Islet precursor cell (in vitro differentiated cells): ENCODE measurements around the gene KCNIP4.
A peak's percentile ranks its signal among the peaks of the same experiment; 100 is the strongest.
"Not testable (repeated sequence)": the region's sequence is repeated elsewhere in the genome, so short reads cannot be mapped to it uniquely, and the experiment has no call there.

ENCODE experiments used
- DNase-seq: peaks from one replicate; pipeline ENCODE4 v3.0.0-alpha.2; 2018

KCNIP4 gene

DNA sequence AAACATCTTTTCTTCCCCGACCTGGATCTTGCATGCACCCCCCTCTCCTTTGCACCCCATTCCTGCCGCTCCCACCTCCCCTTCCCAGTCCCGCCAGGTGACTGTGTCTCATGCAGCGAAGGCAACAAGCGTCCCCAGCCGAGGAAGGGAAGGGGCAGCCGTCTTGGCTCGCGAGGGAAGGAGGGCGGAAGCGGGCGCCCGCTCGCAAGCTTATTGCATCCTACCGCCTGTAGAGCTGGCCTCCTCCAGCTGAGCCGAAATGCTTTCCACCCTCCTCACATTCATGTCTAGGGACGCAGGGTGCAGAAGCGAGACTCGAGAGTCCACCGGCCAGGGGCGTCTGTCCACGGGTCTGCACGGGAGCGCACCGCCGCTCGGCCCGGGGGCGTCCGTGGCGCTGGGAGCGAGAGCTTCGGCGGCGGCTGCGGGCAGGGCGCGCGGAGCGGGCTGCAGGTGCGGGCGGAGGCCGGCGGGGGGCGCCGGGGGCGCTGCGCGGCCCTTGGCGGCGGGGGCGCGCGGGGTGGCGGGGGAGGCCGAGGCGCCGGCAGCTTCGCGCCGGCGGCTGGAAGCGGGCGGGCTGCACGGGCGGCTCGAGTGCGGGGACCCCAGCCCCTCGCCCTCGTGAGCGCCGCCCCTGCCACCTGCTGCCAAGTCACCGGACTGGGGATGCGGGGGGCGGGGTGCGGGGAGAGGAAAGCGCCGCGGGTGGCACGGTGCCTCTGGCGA lies at the start of gene KCNIP4:
TSS of gene KCNIP4 (minus strand) at position 426 of the 726 bp plus-strand sequence.
- DNase-seq: peak; percentile 76

DNA sequence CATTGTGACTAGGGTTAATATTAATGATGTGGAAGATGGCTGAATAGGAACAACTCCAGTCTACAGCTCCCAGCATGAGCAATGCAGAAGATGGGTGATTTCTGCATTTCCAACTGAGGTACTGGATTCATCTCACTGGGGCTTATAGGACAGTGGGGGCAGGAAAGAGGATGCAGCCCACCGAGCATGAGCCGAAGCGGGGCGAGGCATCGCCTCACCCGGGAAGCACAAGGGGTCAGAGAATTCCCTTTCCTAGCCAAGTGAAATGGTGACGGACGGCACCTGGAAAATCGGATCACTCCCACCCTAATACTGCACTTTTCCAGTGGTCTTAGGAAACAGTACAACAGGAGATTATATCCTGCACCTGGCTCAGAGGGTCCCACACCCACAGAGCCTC lies 48.0 kb upstream of the KCNIP4 start:
- not testable (repeated sequence) for DNase-seq

GRCh38 chr4:21992330-21992729 lies 43.8 kb upstream of the KCNIP4 start:
- DNase-seq: no peak

- DNase-seq: no peak
Measured at GRCh38 chr4:21991562-21991961, 43.0 kb upstream of the KCNIP4 start.

GRCh38 chr4:21991050-21991449 lies 42.5 kb upstream of the KCNIP4 start:
- DNase-seq: no peak

GRCh38 chr4:21989351-21989750 lies 40.8 kb upstream of the KCNIP4 start:
- DNase-seq: no peak

GRCh38 chr4:21986307-21986706 lies 37.7 kb upstream of the KCNIP4 start:
- no peak for DNase-seq

- no peak for DNase-seq
Measured at GRCh38 chr4:21982087-21982486, 33.5 kb upstream of the KCNIP4 start.

GRCh38 chr4:21979196-21979595 lies 30.6 kb upstream of the KCNIP4 start:
- DNase-seq: no peak

DNA sequence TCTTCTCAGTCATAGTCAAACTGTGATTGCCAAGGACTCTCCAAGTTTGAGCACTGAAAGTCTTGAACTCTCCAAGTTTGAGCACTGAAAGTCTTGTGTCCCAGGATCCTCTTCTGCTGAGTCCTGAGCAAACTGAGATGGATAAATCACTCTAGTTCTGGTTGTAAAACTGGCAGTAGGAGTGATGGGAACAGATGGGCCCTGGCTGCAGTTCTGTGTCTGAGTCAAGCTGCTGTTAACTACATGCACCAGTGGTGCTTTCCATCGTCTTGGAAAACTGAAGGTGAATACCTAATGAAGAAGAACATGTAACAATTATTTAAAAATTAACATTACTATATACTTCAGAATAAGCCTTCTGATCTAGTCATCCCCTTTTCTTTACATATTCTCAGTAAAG lies 27.6 kb upstream of the KCNIP4 start:
- no peak for DNase-seq

- DNase-seq: no peak
Measured at GRCh38 chr4:21973850-21974249, 25.3 kb upstream of the KCNIP4 start.

GRCh38 chr4:21964762-21965319 lies 16.3 kb upstream of the KCNIP4 start:
- no peak for DNase-seq

DNA sequence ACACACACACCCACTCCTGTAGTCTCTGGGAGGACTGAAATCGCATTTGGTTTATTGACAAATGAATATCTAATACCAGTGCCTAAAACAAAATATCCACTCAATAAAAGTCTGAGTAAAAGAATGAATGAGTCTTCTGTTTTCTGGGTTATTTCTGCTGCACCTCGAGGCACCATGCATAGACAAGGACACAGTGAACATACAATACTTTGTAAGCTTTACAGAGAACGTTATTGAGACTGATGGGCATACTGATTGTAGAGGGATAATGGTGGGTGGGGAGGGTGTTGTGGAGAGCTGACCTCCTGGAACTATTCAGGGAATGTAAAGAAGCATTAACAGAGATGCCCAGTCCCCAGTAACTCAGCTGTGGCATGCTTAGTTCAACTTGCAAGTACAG lies 14.1 kb upstream of the KCNIP4 start:
- DNase-seq: no peak

DNA sequence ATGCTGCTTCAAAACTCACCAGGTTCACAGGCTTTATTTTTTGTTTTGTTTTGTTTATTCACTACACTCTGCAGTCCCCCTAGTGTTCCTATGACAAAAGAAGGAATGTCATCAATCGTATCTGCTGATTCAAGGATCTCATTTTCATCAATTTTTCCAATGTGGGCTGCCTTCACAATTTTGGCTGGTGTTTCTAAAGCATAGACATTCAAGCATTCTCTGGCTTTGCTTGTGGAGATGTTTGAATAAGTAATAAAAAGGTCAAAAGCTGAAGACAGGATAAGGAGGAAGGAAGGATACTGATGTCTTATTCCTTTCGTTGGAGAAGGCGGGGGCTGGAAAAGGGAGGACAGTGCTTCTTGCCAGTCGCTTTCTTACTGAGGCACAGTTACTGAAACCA lies 12.2 kb upstream of the KCNIP4 start:
- DNase-seq: no peak

DNA sequence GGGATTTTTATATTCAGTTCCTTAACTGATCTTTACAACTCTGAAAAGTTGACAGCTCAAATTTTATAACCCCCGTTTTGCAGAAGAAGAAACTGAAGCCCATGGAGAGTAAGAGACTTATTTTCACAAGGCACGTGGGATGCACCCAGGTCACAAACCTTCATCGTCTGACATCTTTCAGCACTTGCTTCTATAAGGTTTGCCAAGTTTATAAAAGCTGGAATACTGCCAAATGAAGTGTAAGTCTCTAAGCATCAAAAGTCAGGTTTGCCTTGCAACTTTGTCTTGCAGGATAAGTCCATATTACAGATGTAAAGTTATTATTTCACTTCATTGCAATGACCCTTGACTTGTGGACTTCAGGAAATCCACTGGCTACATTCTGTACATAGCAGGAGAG lies 6.3 kb upstream of the KCNIP4 start:
- no peak for DNase-seq

DNA sequence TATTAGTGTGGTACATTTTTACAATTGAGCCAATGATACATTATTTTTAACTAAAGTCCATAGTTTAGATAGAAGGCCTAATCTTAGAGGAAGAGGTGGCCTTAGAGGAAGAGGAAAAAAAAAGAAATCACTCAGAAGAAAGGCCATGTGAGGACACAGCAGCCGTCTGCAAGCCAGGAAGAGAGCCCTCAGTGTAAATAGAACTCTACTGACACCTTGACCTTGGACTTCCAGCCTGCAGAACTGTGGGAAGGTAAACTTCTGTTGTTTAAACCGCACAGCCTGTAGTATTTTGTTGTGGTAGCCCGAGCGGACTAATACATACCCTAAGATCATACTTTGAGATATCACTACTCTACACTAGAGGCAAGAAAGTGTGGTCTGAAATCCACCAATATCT lies 5.1 kb upstream of the KCNIP4 start:
- no peak for DNase-seq

GRCh38 chr4:21952549-21952948 lies 4.0 kb upstream of the KCNIP4 start:
- no peak for DNase-seq

GRCh38 chr4:21949073-21949457 lies 493 bp upstream of the KCNIP4 start:
- peak; percentile 55 for DNase-seq

DNA sequence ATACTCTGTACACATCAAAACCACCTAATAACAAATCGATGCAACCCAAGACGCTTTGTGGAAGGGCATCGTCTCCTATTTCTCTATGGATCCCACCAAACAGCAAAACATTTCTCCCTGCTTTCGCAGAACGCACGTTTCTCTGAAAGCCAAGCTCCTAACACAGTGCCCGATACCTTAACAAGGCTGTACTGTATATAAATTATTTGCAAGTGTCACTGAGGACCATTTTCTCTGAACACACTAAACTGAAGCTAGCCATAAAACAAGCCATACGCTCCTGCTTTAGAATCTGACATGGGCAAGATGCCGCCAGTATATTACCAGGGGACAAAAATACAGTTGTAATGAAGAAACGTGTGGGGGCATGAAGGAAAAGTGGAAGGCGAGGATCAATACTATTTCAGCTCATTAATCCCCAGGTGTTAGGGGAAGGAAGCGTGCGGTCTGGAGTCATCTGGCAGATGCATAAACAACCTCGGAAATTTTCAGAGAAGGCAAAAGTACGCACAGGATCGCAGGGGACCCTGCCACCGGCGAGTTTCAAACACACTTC lies 703 bp downstream of the KCNIP4 start:
- no peak for DNase-seq

GRCh38 chr4:21946858-21947257 lies 1.7 kb downstream of the KCNIP4 start:
- DNase-seq: no peak

- DNase-seq: no peak
Measured at GRCh38 chr4:21921526-21922180, 26.9 kb downstream of the KCNIP4 start.

GRCh38 chr4:21915761-21916160 lies 32.8 kb downstream of the KCNIP4 start:
- DNase-seq: no peak

DNA sequence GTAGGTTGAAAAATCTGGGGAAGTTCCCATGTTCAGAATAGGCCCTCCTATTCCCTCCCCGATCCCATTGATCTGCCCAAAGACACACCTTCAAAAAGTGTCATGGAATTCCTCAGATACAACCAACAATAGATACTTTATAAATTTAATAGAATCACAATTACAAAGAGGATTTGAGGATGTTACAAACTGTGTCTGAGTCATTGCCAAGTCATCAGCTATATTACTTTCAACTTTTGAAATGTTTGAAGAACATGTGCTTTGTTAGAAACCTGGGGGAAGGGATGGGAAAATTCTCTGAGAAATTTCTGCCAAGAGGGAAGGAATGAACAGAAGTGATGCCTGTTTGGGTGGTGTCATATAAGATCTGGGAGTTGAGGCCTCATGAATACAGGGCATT lies 46.7 kb downstream of the KCNIP4 start:
- no peak for DNase-seq

- DNase-seq: no peak
Measured at GRCh38 chr4:21901281-21901680, 47.3 kb downstream of the KCNIP4 start.
